H9 (cell line): ENCODE data around the gene GSTM1. TPM values are rescaled to one million over a fixed set of nuclear protein-coding genes. Genes with fewer than 3 reads are reported as not detected.

Experiments
- DNase-seq: peaks from one replicate; pipeline ENCODE4 v3.0.0-alpha.2; 2017
- H2AFZ ChIP-seq: one replicate; pipeline ENCODE4 v1.6.1; 2013; ENCODE audit warnings: mild to moderate bottlenecking, low read length, control low read depth, moderate library complexity
- H2AK5ac ChIP-seq: 2 replicates; pipeline ENCODE4 v1.6.1; 2013; ENCODE audit warnings: low read length, control low read depth, mixed read lengths; ENCODE audit not compliant: insufficient read length
- H2BK120ac ChIP-seq: one replicate; pipeline ENCODE4 v1.6.1; 2013; ENCODE audit warnings: low read depth, mild to moderate bottlenecking, low read length, control low read depth, inconsistent platforms; ENCODE audit not compliant: poor library complexity, severe bottlenecking
- H2BK12ac ChIP-seq: 2 replicates; pipeline ENCODE4 v1.6.1; 2013; ENCODE audit warnings: low read length, control low read depth, mixed read lengths, low read depth; ENCODE audit not compliant: insufficient read length
- H2BK15ac ChIP-seq: 2 replicates; pipeline ENCODE4 v1.6.1; 2013; ENCODE audit warnings: low read depth, low read length, control low read depth
- H2BK20ac ChIP-seq: one replicate; pipeline ENCODE4 v1.6.1; 2013; ENCODE audit warnings: low read depth, mild to moderate bottlenecking, low read length, control low read depth, inconsistent platforms; ENCODE audit not compliant: poor library complexity, severe bottlenecking
- H2BK5ac ChIP-seq: 2 replicates; pipeline ENCODE4 v1.6.1; 2013; ENCODE audit warnings: low read length, control low read depth, mixed read lengths; ENCODE audit not compliant: insufficient read length
- H3K14ac ChIP-seq: 2 replicates; pipeline ENCODE4 v1.6.1; 2013; ENCODE audit warnings: low read length, control low read depth; ENCODE audit not compliant: insufficient read depth
- H3K18ac ChIP-seq: 2 replicates; pipeline ENCODE4 v1.6.1; 2013; ENCODE audit warnings: low read depth, mild to moderate bottlenecking, mixed read lengths, low read length, control low read depth; ENCODE audit not compliant: insufficient read length
- H3K23ac ChIP-seq: 2 replicates; pipeline ENCODE4 v1.6.1; 2013; ENCODE audit warnings: low read length, control low read depth, mixed read lengths, low read depth; ENCODE audit not compliant: insufficient read length
- H3K23me2 ChIP-seq: 2 replicates; pipeline ENCODE4 v1.6.1; 2013; ENCODE audit warnings: low read depth, mild to moderate bottlenecking, mixed read lengths, low read length, control low read depth; ENCODE audit not compliant: insufficient read length, poor library complexity, severe bottlenecking
- H3K27ac ChIP-seq: 2 replicates; pipeline ENCODE4 v1.5.1; 2013; ENCODE audit warnings: low read length, control low read depth, mixed read lengths, low read depth; ENCODE audit not compliant: insufficient read length
- H3K27me3 ChIP-seq: 2 replicates; pipeline ENCODE4 v1.6.1; 2013; ENCODE audit warnings: low read length, control low read depth, inconsistent platforms; ENCODE audit not compliant: insufficient read depth
- H3K4ac ChIP-seq: 2 replicates; pipeline ENCODE4 v1.6.1; 2013; ENCODE audit warnings: low read depth, mild to moderate bottlenecking, control low read depth, inconsistent platforms, low read length, moderate library complexity
- H3K4me1 ChIP-seq: 2 replicates; pipeline ENCODE4 v1.6.1; 2013; ENCODE audit warnings: low read length, control low read depth, inconsistent platforms; ENCODE audit not compliant: insufficient read depth
- H3K4me2 ChIP-seq: 2 replicates; pipeline ENCODE4 v1.6.1; 2013; ENCODE audit warnings: low read length, control low read depth, mixed read lengths; ENCODE audit not compliant: insufficient read length, insufficient read depth
- H3K56ac ChIP-seq: 2 replicates; pipeline ENCODE4 v1.6.1; 2013; ENCODE audit warnings: low read depth, mild to moderate bottlenecking, mixed read lengths, low read length, control low read depth; ENCODE audit not compliant: insufficient read length
- H3K79me1 ChIP-seq: 2 replicates; pipeline ENCODE4 v1.6.1; 2013; ENCODE audit warnings: low read depth, mild to moderate bottlenecking, moderate library complexity, low read length, control low read depth, inconsistent platforms; ENCODE audit not compliant: insufficient read depth, poor library complexity, severe bottlenecking
- H3K79me2 ChIP-seq: 2 replicates; pipeline ENCODE4 v1.6.1; 2013; ENCODE audit warnings: low read length, control low read depth, inconsistent platforms; ENCODE audit not compliant: insufficient read depth
- H3K9ac ChIP-seq: 2 replicates; pipeline ENCODE4 v1.6.1; 2013; ENCODE audit warnings: low read length, control low read depth, mixed read lengths; ENCODE audit not compliant: insufficient read length; ENCODE audit errors: extremely low read depth
- H3K9me3 ChIP-seq: one replicate; pipeline ENCODE4 v1.6.1; 2013; ENCODE audit warnings: low read depth, low read length, inconsistent platforms; ENCODE audit not compliant: control insufficient read depth
- H3T11ph ChIP-seq: one replicate; pipeline ENCODE4 v1.6.1; 2013; ENCODE audit warnings: mild to moderate bottlenecking, low read length, control low read depth, inconsistent platforms
- H4K20me1 ChIP-seq: one replicate; pipeline ENCODE4 v1.6.1; 2013; ENCODE audit not compliant: control insufficient read depth, insufficient read length, insufficient read depth
- H4K5ac ChIP-seq: 2 replicates; pipeline ENCODE4 v1.6.1; 2013; ENCODE audit warnings: low read depth, mild to moderate bottlenecking, mixed read lengths, low read length, control low read depth; ENCODE audit not compliant: insufficient read length
- H4K8ac ChIP-seq: replicated peaks from 2 replicates; pipeline ENCODE4 v1.6.1; 2013; ENCODE audit warnings: low read length, control low read depth, mixed read lengths, low read depth; ENCODE audit not compliant: insufficient read length
- H4K91ac ChIP-seq: 2 replicates; pipeline ENCODE4 v1.6.1; 2013; ENCODE audit warnings: low read depth, mild to moderate bottlenecking, moderate library complexity, mixed read lengths, low read length, control low read depth; ENCODE audit not compliant: insufficient read length
- H3K27ac Mint-ChIP-seq, 3 experiments: 2 replicates in 2 of 3; 3 replicates in 1 of 3; pipeline ENCODE4 v1.8.0; 2020 to 2021; ENCODE audit warnings: mixed read lengths in 3 of 3, mild to moderate bottlenecking in 1 of 3, moderate library complexity in 1 of 3
- H3K27me3 Mint-ChIP-seq: 2 replicates; pipeline ENCODE4 v1.8.0; 2021; ENCODE audit warnings: low read depth, mild to moderate bottlenecking, moderate library complexity, mixed read lengths
- H3K36me3 Mint-ChIP-seq, 3 experiments: 2 replicates in 2 of 3; 3 replicates in 1 of 3; pipeline ENCODE4 v1.8.0; 2020 to 2021; ENCODE audit warnings: low read depth in 3 of 3, mixed read lengths in 3 of 3; ENCODE audit not compliant: insufficient read depth in 1 of 3
- H3K4me1 Mint-ChIP-seq, 2 experiments: 2 replicates each; pipeline ENCODE4 v1.8.0; 2020; ENCODE audit warnings: mixed read lengths in 2 of 2
- H3K4me3 Mint-ChIP-seq, 2 experiments: 2 replicates in 1 of 2; 3 replicates in 1 of 2; pipeline ENCODE4 v1.8.0; 2020 to 2021; ENCODE audit warnings: mild to moderate bottlenecking in 2 of 2, mixed read lengths in 2 of 2, moderate library complexity in 1 of 2
- H3K9me3 Mint-ChIP-seq, 2 experiments: 2 replicates in 1 of 2; 3 replicates in 1 of 2; pipeline ENCODE4 v1.8.0; 2020; ENCODE audit warnings: mild to moderate bottlenecking in 2 of 2, mixed read lengths in 2 of 2, moderate library complexity in 1 of 2
- WGBS: extraction: QIAGEN DNeasy Blood & Tissue Kit; methylation state at CpG from one replicate; pipeline ENCODE4 v1.1.7; 2013; ENCODE audit warnings: missing lambda C conversion rate, low lambda C conversion rate, mixed read lengths; ENCODE audit not compliant: insufficient read length; ENCODE audit errors: extremely low coverage; 5-methylcytosine and 5-hydroxymethylcytosine counted together
- total RNA-seq: library from RNA; stranded (reverse); gene quantifications from 2 replicates; pipeline ENCODE4 v1.2.1, GENCODE V29; 2021
- TF ChIP-seq, protein P1 (sequence below): fragments of 200-600 bp; sonication (generic); conservative IDR thresholded peaks from 3 replicates; pipeline ENCODE4 v1.8.0; 2021; ENCODE audit warnings: antibody characterized with exemption, mild to moderate bottlenecking

Gene GSTM1
- total RNA-seq, 1 experiment from 2014 or later: 19.5 TPM

GRCh38 chr1:109725510-109725909, 37.9 kb downstream of the GSTM1 start:
- peaks cover 9 to 17% of the 10 kb centered on the region in 2 experiments; a peak in 3 of 4 replicates for H3K4me1 Mint-ChIP-seq
- H3K79me2 ChIP-seq: no peaks in the 10 kb centered on the region
- no peak for DNase-seq
- H3K27ac ChIP-seq: no peak overlapping the region
- no peaks in the 10 kb centered on the region for H3K4me1 ChIP-seq
- H3K14ac ChIP-seq: no peak overlapping the region
- no peaks in the 10 kb centered on the region for H3K79me1 ChIP-seq
- no peak overlapping the region for H4K5ac ChIP-seq
- no peak overlapping the region for H2BK12ac ChIP-seq
- H3K9ac ChIP-seq: no peak overlapping the region
- H3K27me3 ChIP-seq: no peaks in the 10 kb centered on the region
- no peak overlapping the region for H4K8ac ChIP-seq
- TF ChIP-seq, protein P1, sequence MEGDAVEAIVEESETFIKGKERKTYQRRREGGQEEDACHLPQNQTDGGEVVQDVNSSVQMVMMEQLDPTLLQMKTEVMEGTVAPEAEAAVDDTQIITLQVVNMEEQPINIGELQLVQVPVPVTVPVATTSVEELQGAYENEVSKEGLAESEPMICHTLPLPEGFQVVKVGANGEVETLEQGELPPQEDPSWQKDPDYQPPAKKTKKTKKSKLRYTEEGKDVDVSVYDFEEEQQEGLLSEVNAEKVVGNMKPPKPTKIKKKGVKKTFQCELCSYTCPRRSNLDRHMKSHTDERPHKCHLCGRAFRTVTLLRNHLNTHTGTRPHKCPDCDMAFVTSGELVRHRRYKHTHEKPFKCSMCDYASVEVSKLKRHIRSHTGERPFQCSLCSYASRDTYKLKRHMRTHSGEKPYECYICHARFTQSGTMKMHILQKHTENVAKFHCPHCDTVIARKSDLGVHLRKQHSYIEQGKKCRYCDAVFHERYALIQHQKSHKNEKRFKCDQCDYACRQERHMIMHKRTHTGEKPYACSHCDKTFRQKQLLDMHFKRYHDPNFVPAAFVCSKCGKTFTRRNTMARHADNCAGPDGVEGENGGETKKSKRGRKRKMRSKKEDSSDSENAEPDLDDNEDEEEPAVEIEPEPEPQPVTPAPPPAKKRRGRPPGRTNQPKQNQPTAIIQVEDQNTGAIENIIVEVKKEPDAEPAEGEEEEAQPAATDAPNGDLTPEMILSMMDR: no peak
- H2BK120ac ChIP-seq: no peak overlapping the region
- WGBS: no CpG with 5 or more reads among the region's 4 CpGs
- H3K9me3 Mint-ChIP-seq: peaks cover 10 to 17% of the 10 kb centered on the region in 2 experiments
- no peak overlapping the region for H2BK5ac ChIP-seq
- no peak overlapping the region for H4K91ac ChIP-seq
- H3K56ac ChIP-seq: no peak overlapping the region
- no peaks in the 10 kb centered on the region for H4K20me1 ChIP-seq
- no peak overlapping the region for H3K4me3 Mint-ChIP-seq
- no peak overlapping the region for H3K27ac Mint-ChIP-seq
- no peak overlapping the region for H2BK15ac ChIP-seq
- no peak overlapping the region for H3K18ac ChIP-seq
- H3K27me3 Mint-ChIP-seq: peaks cover 13% of the 10 kb centered on the region
- H3K23me2 ChIP-seq: no peaks in the 10 kb centered on the region
- no peak overlapping the region for H2BK20ac ChIP-seq
- H3K23ac ChIP-seq: no peak overlapping the region
- H2AFZ ChIP-seq: no peak overlapping the region
- no peak overlapping the region for H2AK5ac ChIP-seq
- no peak overlapping the region for H3K4me2 ChIP-seq
- peaks cover 0 to 5% (median 4%) of the 10 kb centered on the region in 3 experiments; a peak in 4 of 7 replicates for H3K36me3 Mint-ChIP-seq
- no peak overlapping the region for H3K4ac ChIP-seq
- peaks cover 11% of the 10 kb centered on the region for H3K9me3 ChIP-seq
- no peak overlapping the region for H3T11ph ChIP-seq
